ENCODE data around the gene PRKAG1. TPM values are rescaled to one million over a fixed set of nuclear protein-coding genes. Genes with fewer than 3 reads are reported as not detected.

PRKAG1 gene
- total RNA-seq, 1 donor: 95.9 TPM

DNA sequence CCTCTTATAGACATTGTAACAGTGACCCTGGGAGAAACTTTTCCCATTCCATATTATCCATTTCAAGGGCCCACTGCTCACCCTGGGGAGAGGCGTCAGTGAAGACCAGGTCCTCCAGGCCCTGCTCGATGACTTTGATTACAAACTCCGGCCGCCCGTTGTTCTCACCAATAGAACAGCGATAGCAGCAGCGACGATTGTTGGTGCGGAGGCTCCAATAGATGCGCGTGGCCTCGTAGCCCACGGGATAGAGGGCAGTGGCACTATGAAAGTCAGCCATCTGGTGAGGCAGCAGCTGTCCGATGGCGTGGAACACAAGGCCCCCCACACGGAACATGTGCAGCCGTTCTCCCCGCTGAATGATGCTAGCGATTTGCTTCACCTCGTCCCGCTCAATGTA lies 7.5 kb upstream of the PRKAG1 start:
- H3K4me3 ChIP-seq (ENCODE audit: low read depth, low read length): no peak overlapping the region
- TF ChIP-seq, protein P1, sequence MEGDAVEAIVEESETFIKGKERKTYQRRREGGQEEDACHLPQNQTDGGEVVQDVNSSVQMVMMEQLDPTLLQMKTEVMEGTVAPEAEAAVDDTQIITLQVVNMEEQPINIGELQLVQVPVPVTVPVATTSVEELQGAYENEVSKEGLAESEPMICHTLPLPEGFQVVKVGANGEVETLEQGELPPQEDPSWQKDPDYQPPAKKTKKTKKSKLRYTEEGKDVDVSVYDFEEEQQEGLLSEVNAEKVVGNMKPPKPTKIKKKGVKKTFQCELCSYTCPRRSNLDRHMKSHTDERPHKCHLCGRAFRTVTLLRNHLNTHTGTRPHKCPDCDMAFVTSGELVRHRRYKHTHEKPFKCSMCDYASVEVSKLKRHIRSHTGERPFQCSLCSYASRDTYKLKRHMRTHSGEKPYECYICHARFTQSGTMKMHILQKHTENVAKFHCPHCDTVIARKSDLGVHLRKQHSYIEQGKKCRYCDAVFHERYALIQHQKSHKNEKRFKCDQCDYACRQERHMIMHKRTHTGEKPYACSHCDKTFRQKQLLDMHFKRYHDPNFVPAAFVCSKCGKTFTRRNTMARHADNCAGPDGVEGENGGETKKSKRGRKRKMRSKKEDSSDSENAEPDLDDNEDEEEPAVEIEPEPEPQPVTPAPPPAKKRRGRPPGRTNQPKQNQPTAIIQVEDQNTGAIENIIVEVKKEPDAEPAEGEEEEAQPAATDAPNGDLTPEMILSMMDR (IDR thresholded peaks at IDR 0.05; ENCODE audit: insufficient read depth, low read length): no peak
- DNase-seq (ENCODE audit: low read depth): no peak

- H3K4me3 ChIP-seq (ENCODE audit: low read depth, low read length): no peak overlapping the region
- TF ChIP-seq, protein P1 (IDR thresholded peaks at IDR 0.05; ENCODE audit: insufficient read depth, low read length): no peak
- no peak for DNase-seq (ENCODE audit: low read depth)
These were observed 6.9 kb upstream of the PRKAG1 start for GRCh38 chr12:49025463-49025862.

GRCh38 chr12:49024543-49024942 lies 6.0 kb upstream of the PRKAG1 start:
- TF ChIP-seq, protein P1 (IDR thresholded peaks at IDR 0.05; ENCODE audit: insufficient read depth, low read length): no peak
- no peak for DNase-seq (ENCODE audit: low read depth)

GRCh38 chr12:49023812-49024211 lies 5.2 kb upstream of the PRKAG1 start:
- no peak overlapping the region for H3K4me3 ChIP-seq (ENCODE audit: low read depth, low read length)
- TF ChIP-seq, protein P1 (IDR thresholded peaks at IDR 0.05; ENCODE audit: insufficient read depth, low read length): no peak
- no peak for DNase-seq (ENCODE audit: low read depth)

More at GRCh38 chr12:49024543-49024942, 6.0 kb upstream of the PRKAG1 start:
- H3K4me3 ChIP-seq (ENCODE audit: low read depth, low read length): no peak overlapping the region

DNA sequence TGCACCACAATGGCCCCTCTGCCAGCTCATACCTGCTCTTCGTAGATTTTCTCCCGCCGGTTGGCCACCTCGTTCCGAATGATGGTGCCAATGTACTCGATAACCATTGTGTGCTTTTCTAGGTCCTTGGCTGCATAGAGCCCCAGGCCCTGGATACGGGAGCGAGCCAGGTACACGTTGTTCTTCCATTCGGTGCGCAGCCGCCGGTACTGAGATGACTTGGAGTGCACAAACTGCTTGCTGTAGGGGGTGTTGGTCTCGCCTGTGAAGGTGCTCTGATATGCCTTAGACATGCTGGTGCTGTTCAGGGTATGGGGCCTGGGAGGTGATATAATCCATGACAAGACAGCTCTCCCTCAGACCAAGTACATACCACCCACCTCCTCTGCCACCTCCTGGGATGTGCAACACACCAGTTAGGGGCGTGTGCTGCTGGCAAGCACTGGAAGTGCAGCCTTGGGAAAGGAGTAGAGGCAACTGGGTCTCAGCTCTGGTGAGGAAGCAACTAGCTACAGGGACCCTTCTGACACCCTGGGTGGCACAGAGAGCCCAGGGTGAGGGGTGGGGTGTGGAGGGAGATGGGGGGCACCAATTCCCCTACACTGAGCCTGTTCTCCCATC lies 4.1 kb upstream of the PRKAG1 start:
- no peak for DNase-seq (ENCODE audit: low read depth)

DNA sequence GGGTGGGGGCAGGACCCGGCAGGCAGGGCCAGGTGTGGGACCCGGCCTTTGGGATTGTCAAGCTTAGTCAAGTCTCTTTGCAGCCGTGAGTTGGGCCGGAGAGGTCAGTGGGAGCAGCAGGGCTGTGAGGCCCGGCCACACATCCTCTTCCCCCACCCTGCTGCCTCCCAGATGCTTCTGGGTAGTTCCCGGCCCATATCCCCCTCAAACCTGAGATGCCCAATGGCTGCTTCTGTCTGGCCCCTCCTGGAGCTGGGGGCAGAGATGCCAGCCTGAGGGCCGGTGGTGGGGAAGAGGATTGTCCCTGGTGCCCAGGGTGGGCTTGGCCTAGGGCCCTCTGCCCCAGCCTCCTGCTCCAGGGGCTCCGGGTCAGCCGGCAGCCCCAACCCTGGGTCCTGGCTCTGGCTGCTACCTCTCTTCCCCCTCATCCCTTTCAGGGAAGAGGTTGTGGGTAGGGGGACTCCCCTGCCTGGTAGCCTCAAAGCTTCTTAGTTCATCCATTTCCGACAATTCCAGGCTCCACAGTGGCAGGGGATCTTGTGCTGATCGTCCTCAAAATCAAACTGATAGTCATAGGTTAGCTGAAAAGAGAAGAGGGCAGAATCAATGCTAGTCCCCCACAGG lies 2.8 kb upstream of the PRKAG1 start:
- DNase-seq (ENCODE audit: low read depth): no peak
- TF ChIP-seq, protein P1 (IDR thresholded peaks at IDR 0.05; ENCODE audit: insufficient read depth, low read length): no peak

More for the DNA sequence above, 4.1 kb upstream of the PRKAG1 start:
- no peak overlapping the region for H3K4me3 ChIP-seq (ENCODE audit: low read depth, low read length)
- TF ChIP-seq, protein P1 (IDR thresholded peaks at IDR 0.05; ENCODE audit: insufficient read depth, low read length): no peak

More for the DNA sequence above, 2.8 kb upstream of the PRKAG1 start:
- no peak overlapping the region for H3K4me3 ChIP-seq (ENCODE audit: low read depth, low read length)
